Esophagus (tissue), 2 donors: ENCODE data around the gene ITCH. TPM values are rescaled to one million over a fixed set of nuclear protein-coding genes. Genes with fewer than 3 reads are reported as not detected.
"Not testable (repeated sequence)": the region's sequence is repeated elsewhere in the genome, so short reads cannot be mapped to it uniquely, and the experiment has no call there.

Source experiments
- H3K27ac ChIP-seq, 2 donors: one replicate each; pipeline ENCODE4 v1.5.1; 2013; ENCODE audit warnings: low read depth in 2 of 2, mild to moderate bottlenecking in 2 of 2, inconsistent platforms in 1 of 2, low read length in 1 of 2, moderate library complexity in 1 of 2
- H3K27me3 ChIP-seq, 2 donors: one replicate each; pipeline ENCODE4 v1.6.1; 2013; ENCODE audit warnings: low read length in 2 of 2, control low read depth in 1 of 2, mild to moderate bottlenecking in 1 of 2; ENCODE audit not compliant: insufficient read depth in 2 of 2, control insufficient read depth in 1 of 2
- H3K36me3 ChIP-seq, 2 donors: one replicate each; pipeline ENCODE4 v1.6.1; 2013; ENCODE audit warnings: low read length in 1 of 2; ENCODE audit not compliant: control insufficient read depth in 2 of 2, insufficient read depth in 2 of 2
- H3K4me1 ChIP-seq, 2 donors: one replicate each; pipeline ENCODE4 v1.6.1; 2013; ENCODE audit warnings: low read length in 1 of 2; ENCODE audit not compliant: control insufficient read depth in 2 of 2, insufficient read depth in 2 of 2
- H3K4me3 ChIP-seq, 2 donors: one replicate each; pipeline ENCODE4 v1.5.1; 2013; ENCODE audit warnings: low read length in 2 of 2, mild to moderate bottlenecking in 2 of 2, low read depth in 1 of 2, moderate library complexity in 1 of 2
- H3K9me3 ChIP-seq, 2 donors: one replicate each; pipeline ENCODE4 v1.6.1; 2013; ENCODE audit warnings: mild to moderate bottlenecking in 2 of 2, low read depth in 1 of 2, low read length in 1 of 2, moderate library complexity in 1 of 2; ENCODE audit not compliant: control insufficient read depth in 2 of 2, insufficient read depth in 1 of 2
- WGBS, 2 donors: extraction: QIAGEN DNeasy Blood & Tissue Kit; methylation state at CpG; one replicate each; pipeline ENCODE4 v1.1.7; 2013; 5-methylcytosine and 5-hydroxymethylcytosine counted together
- polyA plus RNA-seq, 2 donors: library from polyadenylated mRNA; stranded (reverse); fragments of 200-250 nt; gene quantifications; one replicate each; pipeline ENCODE4 v1.2.3, GENCODE V29; 2013
- donor health status: healthy with polysubstance abuse.
- donor health status: Bipolar disorder and iron deficiency.

The ITCH gene
- polyA plus RNA-seq, 2 donors: 19.3 to 19.7 TPM

GRCh38 chr20:34373445-34373844 is 10.4 kb downstream of the ITCH start:
- WGBS, 2 donors: 68 to 83% methylated on average over 4 of the region's 4 CpGs
- peaks cover 0 to 6% of the 10 kb centered on the region in 2 donors for H3K4me1 ChIP-seq
- peaks cover 0 to 2% of the 10 kb centered on the region in 2 donors for H3K9me3 ChIP-seq
- H3K36me3 ChIP-seq: peaks cover 5 to 7% of the 10 kb centered on the region in 2 donors
- no peak overlapping the region for H3K4me3 ChIP-seq
- no peaks in the 10 kb centered on the region for H3K27me3 ChIP-seq
- no peak overlapping the region for H3K27ac ChIP-seq

- peaks cover 5 to 7% of the 10 kb centered on the region in 2 donors for H3K36me3 ChIP-seq
- H3K27me3 ChIP-seq: no peaks in the 10 kb centered on the region
- H3K4me1 ChIP-seq: peaks cover 0 to 4% of the 10 kb centered on the region in 2 donors
- 42 to 52% methylated on average over 1 of the region's 1 CpG for WGBS, 2 donors
- H3K9me3 ChIP-seq: peaks cover 0 to 2% of the 10 kb centered on the region in 2 donors
- H3K27ac ChIP-seq: no peak overlapping the region
- H3K4me3 ChIP-seq: no peak overlapping the region
These were observed 11.2 kb downstream of the ITCH start for GRCh38 chr20:34374209-34374760.

DNA sequence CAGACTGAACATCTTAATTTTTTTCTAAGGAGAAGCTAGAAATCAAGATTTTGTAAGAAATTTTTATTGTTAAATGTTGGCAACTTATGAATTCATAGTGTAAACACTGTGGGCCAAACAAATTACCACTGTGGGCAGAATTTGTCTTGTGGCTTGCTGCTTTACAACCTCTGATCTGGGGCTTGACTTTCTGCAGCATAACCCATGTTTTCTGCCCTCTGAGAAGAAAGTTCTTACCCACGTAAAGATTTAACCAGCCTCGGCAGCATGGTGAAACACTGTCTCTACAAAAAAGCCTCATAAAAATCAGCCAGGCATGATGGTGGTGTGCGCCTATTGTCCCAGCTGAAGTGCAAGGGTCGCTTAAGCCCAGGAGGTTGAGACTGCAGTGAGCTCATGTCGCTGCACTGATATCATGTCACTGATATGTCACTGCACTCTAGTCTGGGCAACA is 12.9 kb downstream of the ITCH start:
- Histone ChIP-seq H3K4me3 (no peak overlapping the region), H3K4me1 (peaks cover 0 to 2% of the 10 kb centered on the region in 2 donors), H3K27ac (no peak overlapping the region), H3K9me3 (no peaks in the 10 kb centered on the region), H3K36me3 (peaks cover 0 to 2% of the 10 kb centered on the region in 2 donors), H3K27me3 (no peaks in the 10 kb centered on the region)
- 83 to 86% methylated on average over 5 of the region's 5 CpGs for WGBS, 2 donors

DNA sequence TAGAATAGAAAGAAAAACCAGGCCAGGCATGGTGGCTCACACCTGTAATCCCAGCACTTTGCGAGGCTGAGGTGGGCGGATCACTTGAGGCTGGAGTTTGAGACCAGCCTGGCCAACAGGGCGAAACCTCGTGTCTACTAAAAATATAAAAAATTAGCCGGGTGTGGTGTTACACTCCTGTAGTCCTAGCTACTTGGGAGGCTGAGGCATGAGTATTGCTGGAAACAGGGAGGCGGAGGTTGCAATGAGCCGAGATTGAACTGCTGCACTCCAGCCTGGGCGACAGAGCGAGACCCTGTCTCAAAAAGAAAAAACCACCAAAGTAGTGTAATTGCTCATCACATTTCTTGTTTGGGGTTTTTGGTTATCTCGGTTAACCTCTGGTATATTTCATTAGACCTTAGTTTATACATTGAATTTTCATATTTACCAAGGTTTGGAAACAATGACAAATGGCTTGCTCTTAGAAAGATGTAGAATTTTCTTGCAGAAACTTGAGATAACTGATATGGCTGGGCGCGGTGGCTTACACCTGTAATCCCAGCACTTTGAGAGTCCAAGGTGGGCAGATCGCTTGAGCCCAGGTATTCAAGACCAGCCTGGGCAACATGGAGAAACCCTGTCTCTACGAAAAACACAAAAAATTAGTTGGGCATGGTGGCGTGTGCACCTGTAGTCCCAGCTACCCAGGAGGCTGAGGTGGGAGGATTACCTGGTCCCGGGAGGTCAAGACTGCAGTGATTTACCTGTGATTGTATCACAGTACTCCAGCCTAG is 14.2 kb downstream of the ITCH start:
- Histone ChIP-seq H3K4me1 (peaks cover 0 to 2% of the 10 kb centered on the region in 2 donors), H3K36me3 (peaks cover 0 to 4% of the 10 kb centered on the region in 2 donors), H3K4me3 (no peak overlapping the region), H3K27me3 (no peaks in the 10 kb centered on the region), H3K9me3 (no peaks in the 10 kb centered on the region), H3K27ac (no peak overlapping the region)
- WGBS, 2 donors: 86 to 88% methylated on average over 16 of the region's 16 CpGs

DNA sequence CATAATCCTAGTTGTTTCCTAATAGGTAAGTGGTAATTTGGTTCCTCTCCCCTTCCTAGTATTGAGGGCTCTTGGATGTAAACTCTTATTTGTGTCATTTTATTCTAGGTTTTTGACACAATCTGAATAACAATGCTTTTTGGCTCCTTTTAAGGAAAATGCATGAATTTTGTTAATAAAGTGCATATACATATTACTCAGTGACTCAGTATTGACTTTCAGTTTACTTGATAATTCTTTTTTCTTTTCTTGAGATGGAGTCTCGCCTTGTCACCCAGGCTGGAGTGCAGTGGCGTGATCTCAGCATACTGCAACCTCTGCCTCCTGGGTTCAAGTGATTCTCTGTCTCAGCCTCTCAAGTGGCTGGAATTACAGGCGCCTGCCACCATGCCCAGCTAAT is 19.1 kb downstream of the ITCH start:
- no peak overlapping the region for H3K27ac ChIP-seq
- 98% methylated on average over 3 of the region's 3 CpGs for WGBS, 2 donors
- peaks cover 0 to 2% of the 10 kb centered on the region in 2 donors for H3K36me3 ChIP-seq

DNA sequence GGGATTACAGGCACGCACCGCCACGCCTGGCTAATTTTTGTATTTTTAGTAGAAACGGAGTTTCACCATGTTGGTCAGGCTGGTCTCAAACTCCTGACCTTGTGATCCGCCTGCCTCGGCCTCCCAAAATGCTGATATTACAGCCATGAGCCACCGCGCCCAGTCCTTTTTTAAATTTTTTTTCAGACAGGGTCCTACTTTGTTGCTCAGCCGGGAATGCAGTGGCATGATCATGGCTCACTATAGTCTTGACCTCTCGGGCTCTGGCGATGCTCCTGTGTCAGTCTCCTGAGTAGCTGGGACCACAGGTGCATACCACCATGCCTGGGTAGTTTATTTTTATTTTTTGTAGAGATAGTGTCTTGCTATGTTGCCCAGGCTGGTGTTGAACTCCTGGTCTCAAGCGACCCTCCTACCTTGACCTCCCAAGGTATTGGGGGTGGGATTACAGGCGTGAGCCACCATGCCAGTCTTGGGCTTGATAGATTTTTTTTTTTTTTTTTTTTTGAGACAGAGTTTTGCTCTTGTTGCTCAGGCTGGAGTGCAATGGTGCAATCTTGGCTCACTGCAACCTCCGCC is 19.9 kb downstream of the ITCH start:
- H3K27ac ChIP-seq, H3K27me3 ChIP-seq, H3K4me3 ChIP-seq, H3K36me3 ChIP-seq, H3K4me1 ChIP-seq, H3K9me3 ChIP-seq: not testable (repeated sequence)
- WGBS, 2 donors: 97% methylated on average over 14 of the region's 14 CpGs

More for the DNA sequence above, 19.1 kb downstream of the ITCH start:
- H3K4me1 ChIP-seq: peaks cover 0 to 2% of the 10 kb centered on the region in 2 donors
- H3K4me3 ChIP-seq: no peak overlapping the region
- H3K27me3 ChIP-seq: no peaks in the 10 kb centered on the region
- H3K9me3 ChIP-seq: no peaks in the 10 kb centered on the region

GRCh38 chr20:34385464-34385863 is 22.4 kb downstream of the ITCH start:
- H3K4me3 ChIP-seq: no peak overlapping the region
- whole genome bisulfite sequencing, 2 donors: 32 to 65% methylated on average over 1 of the region's 1 CpG
- H3K36me3 ChIP-seq: peaks cover 0 to 2% of the 10 kb centered on the region in 2 donors
- no peak overlapping the region for H3K27ac ChIP-seq
- H3K27me3 ChIP-seq: no peaks in the 10 kb centered on the region
- no peaks in the 10 kb centered on the region for H3K9me3 ChIP-seq
- H3K4me1 ChIP-seq: no peaks in the 10 kb centered on the region

DNA sequence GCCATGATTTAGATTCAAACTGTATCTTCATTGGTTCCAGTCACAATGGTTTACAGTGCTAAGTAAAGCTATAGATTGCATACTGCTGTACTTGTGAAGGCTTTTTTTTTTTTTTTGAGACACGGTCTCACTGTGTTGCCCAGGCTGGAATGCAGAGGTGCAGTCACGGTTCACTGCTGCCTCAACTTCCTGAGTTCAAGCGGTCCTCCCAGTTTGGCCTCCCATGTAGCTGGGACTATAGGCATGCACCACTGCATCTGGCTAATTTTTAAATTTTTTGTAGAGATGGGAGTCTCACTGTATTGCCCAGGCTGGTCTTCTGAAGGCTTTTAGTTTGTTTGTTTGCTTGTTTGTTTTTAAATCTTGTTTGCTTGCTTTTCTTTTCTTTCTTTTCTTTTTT is 24.9 kb downstream of the ITCH start:
- Histone ChIP-seq H3K36me3 (peaks cover 2% of the 10 kb centered on the region in 2 donors), H3K27me3 (no peaks in the 10 kb centered on the region), H3K9me3 (no peaks in the 10 kb centered on the region), H3K4me1 (no peaks in the 10 kb centered on the region), H3K27ac (peak overlapping the region in 1 of 2 donors; percentile 47), H3K4me3 (no peak overlapping the region)
- WGBS, 2 donors: 69 to 77% methylated on average over 3 of the region's 3 CpGs

DNA sequence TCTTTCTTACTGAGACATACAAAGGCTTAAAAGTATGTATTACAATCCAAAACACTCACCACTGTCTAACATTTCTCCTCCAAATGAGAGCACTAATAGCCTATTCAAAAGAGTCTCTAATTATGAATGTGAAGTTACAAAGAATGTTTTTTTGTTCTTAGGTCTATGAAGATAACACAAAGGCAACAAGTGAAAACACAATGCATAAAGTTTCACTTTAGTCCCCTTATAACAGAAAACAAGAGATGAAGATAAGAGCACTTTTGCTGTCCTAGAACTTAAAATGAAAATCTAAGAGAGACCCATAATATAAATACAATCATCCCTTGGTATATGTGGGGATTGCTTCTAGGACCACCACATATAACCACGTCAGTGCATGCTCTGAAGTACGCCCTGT is 25.6 kb downstream of the ITCH start:
- Histone ChIP-seq H3K4me1 (no peaks in the 10 kb centered on the region), H3K4me3 (no peak overlapping the region), H3K9me3 (no peaks in the 10 kb centered on the region), H3K27me3 (no peaks in the 10 kb centered on the region), H3K36me3 (peaks cover 2 to 3% of the 10 kb centered on the region in 2 donors), H3K27ac (no peak overlapping the region)
- WGBS, 2 donors: 91 to 97% methylated on average over 2 of the region's 2 CpGs
